Activated CD4-positive, alpha-beta T cell treated with anti-CD3 and anti-CD28 coated beads, Interleukin-2, amount 50 U/mL, for 24 hours (primary cell): ENCODE measurements around the gene HSPA9.

ENCODE experiments used
- DNase-seq, 2 donors: peaks; one replicate each; pipeline ENCODE4 v3.0.0-alpha.2; 2020; ENCODE audit warnings: low read depth in 1 of 2, low spot score in 1 of 2

Gene HSPA9

DNA sequence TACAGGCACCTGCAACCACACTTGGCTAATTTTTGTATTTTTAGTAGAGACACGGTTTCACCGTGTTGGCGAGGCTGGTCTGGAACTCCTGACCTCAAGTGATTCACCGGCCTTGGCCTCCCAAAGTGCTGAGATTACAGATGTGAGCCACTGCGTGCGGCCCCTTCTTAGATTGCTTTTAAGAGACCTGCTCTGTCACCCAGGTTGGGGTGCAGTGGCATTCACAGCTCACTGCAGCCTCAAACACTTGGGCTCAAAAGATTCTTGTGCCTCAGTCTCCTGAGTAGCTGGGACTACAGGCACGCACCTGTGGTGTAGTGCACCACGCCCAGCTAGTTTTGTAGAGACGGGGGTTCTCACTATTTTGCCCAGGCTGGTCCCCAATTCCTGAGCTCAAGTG is 11.0 kb downstream of the HSPA9 start:
- DNase-seq: no peak

- DNase-seq: no peak
These were observed 11.7 kb downstream of the HSPA9 start for GRCh38 chr5:138563340-138564118.

GRCh38 chr5:138560971-138561370 is 14.2 kb downstream of the HSPA9 start:
- DNase-seq: no peak

DNA sequence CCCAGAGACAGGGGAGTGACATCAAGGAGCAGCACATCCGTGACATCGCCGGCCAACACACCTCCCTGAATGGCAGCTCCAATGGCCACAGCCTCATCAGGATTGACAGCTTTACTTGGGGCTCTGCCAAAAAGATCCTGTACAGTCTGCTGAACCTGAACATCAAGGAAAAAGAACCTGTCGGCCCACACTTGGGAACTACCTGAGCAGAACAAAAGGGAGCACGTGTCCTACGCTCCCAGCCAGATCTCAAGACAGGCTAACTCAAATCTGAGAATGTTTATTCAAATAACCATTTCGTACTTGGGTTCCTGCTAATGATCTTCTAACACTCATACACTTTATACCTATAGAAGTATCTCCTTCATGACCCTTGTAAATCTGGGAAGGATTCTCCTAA is 15.3 kb downstream of the HSPA9 start:
- no peak for DNase-seq

- no peak for DNase-seq
These were observed 17.5 kb downstream of the HSPA9 start for GRCh38 chr5:138557677-138558076.

DNA sequence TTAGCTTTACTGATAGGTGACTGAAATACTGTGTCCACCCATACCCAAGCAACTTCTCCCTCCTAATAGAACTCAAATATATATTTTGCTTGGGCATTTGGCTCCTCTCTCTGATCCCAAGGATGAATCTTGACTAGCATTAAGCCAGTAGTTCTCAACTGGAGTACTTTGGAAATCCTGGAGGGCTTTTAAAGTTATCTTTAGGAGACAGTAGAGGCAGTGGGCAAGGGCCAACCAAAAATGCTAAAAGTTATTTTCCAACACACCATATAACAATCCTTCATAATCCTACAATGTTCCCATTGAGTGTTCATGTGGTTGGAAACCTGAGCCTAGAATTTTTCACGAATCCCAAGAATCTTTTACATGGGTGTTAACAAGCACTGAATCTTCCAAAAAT is 21.1 kb downstream of the HSPA9 start:
- no peak for DNase-seq

DNA sequence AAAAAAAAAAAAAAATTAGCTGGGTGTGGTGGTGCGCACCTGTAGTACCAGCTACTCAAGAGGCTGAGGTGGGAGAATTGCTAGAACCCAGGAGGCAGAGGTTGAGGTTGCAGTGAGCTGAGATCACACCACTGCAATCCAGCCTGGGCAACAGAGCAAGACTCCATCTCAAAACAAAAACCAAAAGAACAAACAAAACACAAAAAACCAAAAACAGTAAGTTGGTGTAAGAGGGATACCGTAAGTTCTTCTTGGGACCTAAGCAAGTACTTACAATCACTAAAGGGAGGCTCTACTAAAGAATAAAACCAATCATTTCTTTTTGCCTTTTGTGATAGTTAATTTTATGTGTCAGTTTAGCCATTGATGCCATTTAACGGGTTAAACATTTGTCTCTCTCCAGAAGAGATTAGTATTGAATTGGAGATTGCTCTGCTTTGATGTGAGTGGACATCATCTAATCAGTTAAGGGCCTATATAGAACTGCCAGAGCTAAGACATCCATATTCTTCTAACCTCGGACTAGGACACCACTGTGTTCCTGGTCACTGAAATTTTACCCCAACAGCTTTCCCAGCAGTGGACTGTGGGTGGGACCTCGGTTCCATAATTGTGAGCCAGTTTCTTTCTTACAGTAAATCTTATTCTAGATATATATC is 21.6 kb downstream of the HSPA9 start:
- no peak for DNase-seq

DNA sequence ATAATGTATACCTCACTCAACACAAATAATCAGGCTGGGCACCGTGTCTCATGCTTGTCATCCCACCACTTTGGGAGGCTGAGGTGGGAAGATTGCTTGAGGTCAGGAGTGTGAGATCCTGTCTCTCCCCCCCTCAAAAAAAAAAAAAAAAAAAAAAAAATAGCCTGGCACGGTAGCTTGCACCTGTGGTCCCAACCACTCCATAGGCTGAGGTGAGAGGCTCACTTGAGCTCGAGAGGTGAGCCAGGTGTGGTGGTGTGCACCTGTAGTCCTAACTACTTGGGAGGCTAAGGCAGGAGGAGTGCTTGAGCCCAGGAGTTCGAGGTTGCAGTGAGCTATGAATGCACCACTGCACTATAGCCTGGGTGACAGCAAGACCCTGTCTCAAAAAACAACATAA is 22.5 kb downstream of the HSPA9 start:
- DNase-seq: no peak

DNA sequence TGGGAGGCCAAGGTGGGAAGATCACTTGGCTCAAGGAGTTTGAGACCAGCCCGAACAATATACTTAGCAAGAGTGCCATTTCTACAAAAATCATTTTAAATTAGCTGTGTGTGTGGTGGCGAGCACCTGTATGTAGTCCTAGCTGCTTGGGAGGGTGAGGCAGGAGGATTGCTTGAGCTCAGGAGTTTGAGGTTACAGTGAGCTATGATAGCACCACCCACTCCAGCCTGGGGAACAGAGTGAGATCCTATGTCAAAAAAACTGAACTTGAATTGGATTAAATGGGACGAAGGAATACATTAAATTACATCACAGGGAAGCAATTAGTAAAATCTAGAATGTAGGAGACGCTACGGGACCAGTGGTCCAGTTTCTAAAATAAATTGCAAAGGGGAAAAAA is 25.8 kb downstream of the HSPA9 start:
- DNase-seq: no peak

- DNase-seq: no peak
These were observed 29.2 kb downstream of the HSPA9 start for GRCh38 chr5:138545919-138546562.

GRCh38 chr5:138544181-138545134 is 30.7 kb downstream of the HSPA9 start:
- no peak for DNase-seq

- peak in 1 of 2 donors; percentile 69 for DNase-seq
These were observed 31.5 kb downstream of the HSPA9 start for GRCh38 chr5:138543730-138544104.

- DNase-seq: peak; percentile 97 to 100
These were observed 32.1 kb downstream of the HSPA9 start, which contains the start of gene ETF1 for GRCh38 chr5:138542956-138543729. Gene ETF1 (minus strand): TSS chr5:138543236. CDS start chr5:138542918, 318 bp downstream.

- DNase-seq: no peak
These were observed 32.8 kb downstream of the HSPA9 start for GRCh38 chr5:138542180-138542955.

DNA sequence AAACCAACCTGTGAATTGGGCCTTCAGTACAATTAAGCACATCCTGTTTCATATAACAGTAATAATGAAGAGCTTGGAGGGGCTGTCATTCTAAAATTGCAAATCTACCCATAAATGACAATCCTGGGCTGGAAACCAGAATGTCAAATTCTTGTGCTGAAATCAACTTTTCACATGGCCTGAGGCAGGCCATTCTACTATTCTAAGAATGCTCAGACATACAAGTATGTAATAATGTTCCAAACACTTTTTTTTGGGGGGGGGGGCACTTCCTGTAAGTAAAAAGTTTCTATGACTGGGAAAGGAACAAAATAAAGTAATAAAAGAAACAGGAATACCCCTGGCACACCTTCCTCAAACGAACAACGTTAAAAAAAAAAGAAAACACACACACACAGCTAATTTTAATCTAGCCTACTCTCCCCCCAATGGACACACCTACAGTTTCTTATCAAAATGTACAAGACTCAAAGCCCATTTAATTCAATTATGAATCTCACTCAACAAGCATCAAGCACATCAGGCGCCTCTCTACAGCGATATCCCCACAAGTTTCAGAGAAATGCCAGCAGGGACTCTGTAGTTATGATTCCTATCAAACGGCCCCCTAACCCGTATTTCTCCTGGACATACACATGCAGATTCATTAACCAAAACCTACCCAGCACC is 33.6 kb downstream of the HSPA9 start:
- no peak for DNase-seq

DNA sequence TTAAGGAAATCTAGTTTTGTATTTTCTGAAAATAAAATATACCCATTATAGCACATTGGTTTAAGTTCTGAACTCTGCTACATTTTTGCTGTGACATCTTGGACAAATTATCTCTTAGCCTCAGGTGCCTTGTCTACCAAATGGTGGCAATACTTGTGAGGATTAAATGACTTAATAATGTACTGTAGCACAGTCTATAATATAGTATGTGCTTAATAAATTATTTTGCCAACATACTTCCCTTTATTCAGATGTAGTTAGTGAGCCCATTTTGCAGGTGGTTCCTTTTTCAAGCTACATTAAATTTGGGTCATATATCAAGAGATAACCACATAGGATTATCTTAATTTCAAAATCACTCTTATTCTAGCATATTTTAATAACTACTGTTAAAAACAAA is 35.4 kb downstream of the HSPA9 start:
- no peak for DNase-seq

DNA sequence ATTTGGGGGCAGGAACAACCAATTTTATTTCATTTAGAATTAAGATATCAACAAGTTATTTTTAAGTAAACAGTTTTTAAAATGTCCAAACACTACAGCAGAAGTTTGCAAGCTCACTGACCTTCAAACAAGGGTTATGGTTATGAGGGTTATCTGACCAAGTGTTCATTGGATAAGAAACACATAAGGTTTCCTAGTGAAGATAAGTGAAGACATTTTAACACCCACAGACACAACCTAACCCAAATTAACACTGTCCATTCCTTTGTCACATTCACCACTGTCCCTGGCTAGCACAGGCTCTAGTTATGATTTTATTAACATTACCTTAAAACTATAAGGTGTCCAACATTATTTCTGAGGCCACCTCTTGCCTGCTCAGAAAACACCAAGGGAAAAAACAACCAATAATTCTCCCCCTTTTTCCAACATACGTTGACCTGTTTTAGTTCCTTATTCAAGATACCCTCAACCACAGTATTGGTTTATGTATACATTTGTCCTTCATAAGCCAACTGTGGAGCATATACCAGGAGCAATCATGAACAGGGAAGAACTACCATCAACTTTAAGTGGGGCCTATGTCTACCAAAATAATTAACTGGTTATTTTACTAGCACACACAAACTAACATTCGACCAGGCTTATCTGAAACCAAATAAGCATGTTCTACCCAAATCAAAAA is 36.1 kb downstream of the HSPA9 start:
- DNase-seq: no peak

DNA sequence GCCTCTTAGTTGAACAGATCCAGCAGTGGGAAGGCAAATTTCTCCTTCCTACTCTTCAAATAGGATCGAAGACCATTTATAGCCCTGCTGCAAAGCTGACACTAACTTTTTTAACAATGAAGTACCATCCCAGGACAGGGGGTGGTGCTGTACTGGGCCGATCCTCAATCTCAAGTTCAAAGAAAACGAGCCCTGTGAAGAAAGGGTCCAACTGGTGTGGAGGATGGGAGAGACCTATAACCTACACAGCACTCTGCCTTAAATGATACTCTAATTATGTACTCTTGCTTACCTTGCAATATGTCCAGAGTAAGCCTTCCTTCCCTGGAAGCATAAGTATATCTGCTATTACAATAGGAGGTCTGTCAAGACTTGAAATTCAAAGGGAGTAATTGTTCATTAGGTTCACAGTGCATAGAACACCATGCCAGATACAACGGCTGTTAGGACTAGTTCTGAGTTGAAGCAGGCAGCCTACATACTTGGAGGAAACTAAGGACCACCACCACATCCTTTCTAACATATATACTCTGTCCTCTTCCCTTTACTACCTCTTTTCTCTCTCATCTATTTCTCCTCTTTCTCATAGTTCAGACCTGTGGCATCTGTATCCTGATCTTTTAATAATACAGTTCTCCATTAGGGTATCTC is 38.4 kb downstream of the HSPA9 start:
- no peak for DNase-seq
